KBM-7 (cell line): ENCODE data around the gene TMEM223.
"Not testable (repeated sequence)": the region's sequence is repeated elsewhere in the genome, so short reads cannot be mapped to it uniquely, and the experiment has no call there.

Experiments
- DNase-seq: peaks from one replicate; pipeline ENCODE4 v3.0.0-alpha.2; 2015
- in situ Hi-C: fragments of 300-500 bp; cut with MboI; formaldehyde crosslinking; loops from 2 replicates; pipeline ENCODE4 v1.14.3; 2020; ENCODE audit warnings: low sequenced_read_pairs, low pct_unique_long_range_greater_than_20kb, mixed read lengths

The TMEM223 gene

DNA sequence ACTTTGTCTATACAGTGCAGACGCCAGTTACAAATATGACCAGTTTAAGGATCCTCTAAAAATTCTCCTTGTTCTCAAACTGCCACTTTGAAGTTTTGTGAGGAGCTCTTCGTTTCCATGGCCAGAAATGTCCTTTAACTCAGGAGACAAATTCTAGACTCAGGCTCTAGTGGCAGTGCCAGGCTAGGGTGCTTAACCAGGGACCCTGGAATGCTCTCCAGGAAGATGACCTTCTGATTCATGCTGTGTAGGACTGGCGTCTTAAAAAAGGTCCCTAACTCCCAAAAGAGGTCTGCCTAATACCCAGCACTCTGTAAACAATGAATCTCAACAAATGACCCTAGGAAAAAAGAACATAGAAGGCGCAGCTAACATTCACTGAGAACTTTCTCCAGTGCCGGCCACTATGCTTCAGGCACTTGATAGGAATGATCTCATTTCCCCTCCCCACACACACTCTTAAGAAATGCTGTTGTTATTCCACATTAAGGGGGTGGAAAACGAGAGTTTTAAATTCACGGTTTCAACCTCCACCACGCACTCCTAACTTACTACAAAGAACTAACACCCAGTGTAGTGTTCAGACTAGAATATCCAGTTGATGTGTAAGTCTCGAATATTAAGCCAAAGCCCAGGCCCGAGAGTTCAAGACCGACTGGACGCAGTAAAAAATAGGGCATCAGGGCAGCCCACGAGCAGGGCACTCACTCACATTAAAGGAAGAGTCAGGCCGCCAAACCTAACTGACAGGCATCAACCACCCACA, 12.7 kb upstream of the TMEM223 start:
- DNase-seq, result peak; percentile 29
- in situ Hi-C loops, result no loop called here

- DNase-seq, result no peak
- in situ Hi-C loops, result no loop called here
Measured at GRCh38 chr11:62801071-62801470, 9.3 kb upstream of the TMEM223 start.

GRCh38 chr11:62799486-62799885, 7.7 kb upstream of the TMEM223 start:
- no peak for DNase-seq
- in situ Hi-C loops, result no loop called here

DNA sequence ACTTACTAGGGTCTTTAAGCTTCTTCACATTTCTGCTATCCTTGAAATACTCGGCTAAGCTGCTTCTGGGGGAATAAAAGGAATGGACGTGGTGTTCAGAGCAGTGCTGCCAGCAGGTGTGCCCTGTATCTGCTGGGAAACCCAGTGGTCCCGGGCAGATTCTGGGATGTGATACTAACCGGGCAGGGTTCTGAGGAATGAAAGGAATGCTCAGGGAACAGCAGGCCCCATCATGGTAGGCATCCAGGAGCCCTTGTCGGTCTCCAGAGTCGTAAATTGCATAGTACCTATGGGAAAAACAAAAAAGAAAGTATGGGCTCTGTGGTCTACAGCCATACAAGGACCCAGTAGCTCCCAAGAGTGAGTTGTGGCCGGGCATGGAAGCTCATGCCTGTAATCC, 4.5 kb upstream of the TMEM223 start:
- no peak for DNase-seq
- in situ Hi-C loops, result no loop called here

DNA sequence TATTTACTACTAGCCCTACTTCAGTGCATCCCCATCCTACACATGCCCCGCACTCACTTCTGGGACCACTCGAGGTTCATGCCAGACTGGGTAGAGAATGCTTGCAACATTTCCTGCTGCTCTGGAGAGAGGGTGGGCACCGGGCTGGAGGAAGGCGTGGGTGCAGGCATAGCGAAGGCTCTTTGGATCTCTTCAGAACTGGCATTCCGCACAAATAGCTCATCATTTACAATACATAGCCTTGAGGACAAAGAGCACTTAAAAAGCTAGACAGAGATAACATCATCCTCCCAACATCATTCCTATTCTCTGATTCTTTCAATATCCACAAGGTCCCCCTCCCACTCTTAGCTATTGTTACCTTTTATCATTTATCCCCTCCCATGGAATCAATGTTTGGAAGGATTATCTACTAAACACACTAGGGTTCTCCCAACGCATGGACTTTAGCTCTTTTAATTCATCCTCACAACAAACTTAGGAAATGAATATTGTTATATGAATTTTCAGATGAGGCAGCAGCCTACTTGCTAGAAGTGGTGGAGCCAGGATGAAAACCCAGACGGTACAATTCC, 2.5 kb upstream of the TMEM223 start:
- in situ Hi-C loops, result no loop called here
- no peak for DNase-seq

- DNase-seq, result no peak
- in situ Hi-C loops, result no loop called here
Measured at GRCh38 chr11:62792202-62792575, 383 bp upstream of the TMEM223 start.

- in situ Hi-C loops, result no loop called here
- DNase-seq, result no peak
Measured at GRCh38 chr11:62789576-62789975, 2.2 kb downstream of the TMEM223 start.

DNA sequence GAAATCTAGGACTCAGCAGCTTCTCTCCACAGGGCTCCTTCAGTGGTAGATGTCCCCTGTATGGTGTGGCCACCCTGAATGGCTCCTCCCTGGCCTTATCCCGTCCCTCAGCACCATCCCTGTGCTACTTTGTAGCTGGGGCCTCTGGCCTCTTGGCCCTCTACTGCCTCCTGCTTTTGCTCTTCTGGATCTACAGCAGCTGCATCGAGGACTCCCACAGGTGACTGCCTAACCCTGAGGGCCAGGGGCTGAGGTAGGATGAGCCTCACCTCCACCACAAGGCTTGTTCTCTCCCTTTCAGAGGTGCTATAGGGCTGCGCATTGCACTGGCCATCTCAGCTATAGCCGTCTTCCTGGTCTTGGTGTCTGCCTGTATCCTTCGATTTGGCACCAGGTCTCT, 2.8 kb downstream of the TMEM223 start:
- in situ Hi-C loops, result no loop called here
- DNase-seq, result no peak

GRCh38 chr11:62787005-62787759, 4.6 kb downstream of the TMEM223 start, which contains the start of gene TMEM179B:
Gene TMEM179B, plus strand, starts transcription at chr11:62787402. Its CDS starts 30 bp downstream, at chr11:62787432.
- peak; percentile 97 for DNase-seq
- in situ Hi-C loops, result no loop called here

DNA sequence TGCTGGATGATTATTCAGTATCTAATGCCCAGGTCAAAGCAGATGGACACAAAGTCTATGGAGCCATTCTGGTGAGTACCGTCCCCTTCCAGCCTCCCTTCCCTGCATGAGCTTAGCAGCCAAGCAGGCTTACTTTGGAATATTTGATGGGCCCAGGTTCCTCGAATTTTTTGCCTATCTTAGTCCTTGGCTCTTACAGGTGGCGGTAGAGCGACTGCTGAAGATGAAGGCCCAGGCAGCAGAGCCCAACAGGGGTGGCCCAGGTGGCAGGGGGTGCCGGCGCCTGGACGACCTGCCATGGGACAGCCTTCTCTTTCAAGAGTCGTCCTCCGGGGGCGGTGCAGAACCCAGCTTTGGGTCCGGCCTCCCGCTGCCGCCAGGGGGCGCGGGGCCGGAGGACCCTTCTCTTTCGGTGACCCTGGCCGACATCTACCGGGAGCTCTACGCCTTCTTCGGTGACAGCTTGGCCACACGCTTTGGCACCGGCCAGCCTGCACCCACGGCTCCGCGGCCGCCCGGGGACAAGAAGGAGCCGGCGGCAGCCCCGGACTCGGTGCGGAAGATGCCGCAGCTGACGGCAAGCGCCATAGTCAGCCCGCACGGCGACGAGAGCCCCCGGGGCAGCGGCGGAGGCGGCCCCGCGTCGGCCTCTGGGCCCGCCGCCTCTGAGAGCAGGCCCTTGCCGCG, 5.3 kb downstream of the TMEM223 start:
- DNase-seq, result peak; percentile 91
- in situ Hi-C loops, result no loop called here

GRCh38 chr11:62782753-62783152, 9.1 kb downstream of the TMEM223 start:
- in situ Hi-C loops, result no loop called here
- no peak for DNase-seq

DNA sequence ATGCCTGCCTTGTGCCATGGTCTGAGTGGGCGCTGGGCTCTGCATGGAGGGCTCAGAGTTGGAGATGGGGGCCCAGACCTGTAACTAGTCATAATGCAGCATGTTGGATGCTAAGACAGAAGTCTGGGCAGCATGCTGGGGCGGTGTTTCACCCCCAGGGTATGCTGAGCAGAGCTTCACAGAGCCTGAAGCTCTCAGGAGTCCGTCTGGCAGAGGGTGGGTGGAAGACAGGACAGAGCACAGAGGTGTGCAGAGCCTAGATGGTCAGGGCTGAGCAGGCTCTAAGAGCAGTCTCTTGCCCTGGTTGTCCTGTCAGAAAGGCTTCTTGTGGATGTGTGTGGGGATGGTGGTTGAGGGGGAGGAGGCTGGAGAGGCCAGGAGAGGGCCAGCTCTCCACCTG, 13.4 kb downstream of the TMEM223 start:
- in situ Hi-C loops, result no loop called here
- no peak for DNase-seq

GRCh38 chr11:62777389-62777788, 14.4 kb downstream of the TMEM223 start:
- no peak for DNase-seq
- in situ Hi-C loops, result no loop called here

DNA sequence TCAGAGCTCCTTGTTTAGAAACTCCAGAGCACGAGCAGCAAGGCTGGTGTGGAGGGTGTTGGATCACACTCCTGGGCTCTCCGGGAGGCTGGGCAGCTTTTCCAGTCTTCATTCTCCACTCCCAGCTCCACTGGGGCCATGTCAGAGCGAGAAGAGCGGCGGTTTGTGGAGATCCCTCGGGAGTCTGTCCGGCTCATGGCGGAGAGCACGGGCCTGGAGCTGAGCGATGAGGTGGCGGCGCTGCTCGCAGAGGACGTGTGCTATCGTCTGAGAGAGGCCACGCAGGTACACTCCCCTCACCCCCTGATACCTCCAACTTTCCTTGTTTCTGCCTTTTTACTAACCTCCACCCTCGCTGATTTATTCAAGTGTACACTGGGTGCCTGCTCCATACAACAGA, 16.2 kb downstream of the TMEM223 start:
- in situ Hi-C loops, result no loop called here
- DNase-seq, result no peak

- in situ Hi-C loops, result no loop called here
Measured at GRCh38 chr11:62774407-62774806, 17.4 kb downstream of the TMEM223 start.

DNA sequence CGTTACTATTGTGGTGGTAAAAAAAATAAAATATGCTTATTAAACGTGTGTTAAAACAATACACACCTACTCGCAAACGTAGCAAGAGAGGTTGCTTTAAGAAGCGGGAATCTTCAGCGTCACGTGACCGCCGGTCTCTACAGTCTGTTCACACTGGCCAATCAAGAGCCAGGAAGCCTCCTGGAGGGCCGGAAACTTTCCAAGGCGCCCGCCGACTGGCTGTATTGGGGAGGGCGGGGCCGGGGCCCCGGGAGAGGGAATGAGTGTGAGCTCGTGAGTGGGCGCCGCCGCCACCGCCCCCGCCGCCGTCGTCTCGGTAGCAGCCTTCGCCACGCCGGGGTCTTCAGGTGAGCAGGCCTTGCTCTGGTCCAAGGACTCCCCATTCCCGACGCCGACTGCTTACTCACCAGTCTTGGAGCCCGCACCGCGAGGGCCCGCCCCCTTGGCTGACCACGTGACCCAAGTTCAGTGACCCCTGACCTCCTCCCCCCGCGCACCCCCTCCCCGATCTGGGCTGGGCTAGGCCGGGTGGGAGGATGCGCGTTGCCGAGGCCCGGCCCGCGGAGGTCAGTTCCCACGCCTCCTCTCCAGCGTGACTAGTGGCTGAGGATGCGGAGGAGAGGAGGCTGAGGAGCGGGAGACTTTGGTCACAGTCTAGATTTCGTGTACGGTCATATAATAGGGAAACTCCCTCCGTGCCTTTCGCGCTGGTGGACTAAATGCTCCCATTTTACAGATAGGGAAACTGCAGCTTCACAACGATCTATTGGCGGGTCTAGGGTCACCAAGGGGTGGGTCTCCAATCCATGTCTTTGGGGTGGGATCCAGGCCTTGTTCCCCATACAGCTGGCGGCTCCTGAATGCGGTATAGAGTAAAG, 20.4 kb downstream of the TMEM223 start, which contains the start of gene TAF6L:
Gene TAF6L (plus strand): TSS at position 253 of the 878 bp plus-strand sequence. CDS start 4,388 bp downstream, outside the sequence.
- peak; percentile 96 for DNase-seq
- in situ Hi-C loops, result no loop called here

More at GRCh38 chr11:62774407-62774806, 17.4 kb downstream of the TMEM223 start:
- DNase-seq, result no peak

- in situ Hi-C loops, result no loop called here
Measured at GRCh38 chr11:62770778-62771143, 21.0 kb downstream of the TMEM223 start.

DNA sequence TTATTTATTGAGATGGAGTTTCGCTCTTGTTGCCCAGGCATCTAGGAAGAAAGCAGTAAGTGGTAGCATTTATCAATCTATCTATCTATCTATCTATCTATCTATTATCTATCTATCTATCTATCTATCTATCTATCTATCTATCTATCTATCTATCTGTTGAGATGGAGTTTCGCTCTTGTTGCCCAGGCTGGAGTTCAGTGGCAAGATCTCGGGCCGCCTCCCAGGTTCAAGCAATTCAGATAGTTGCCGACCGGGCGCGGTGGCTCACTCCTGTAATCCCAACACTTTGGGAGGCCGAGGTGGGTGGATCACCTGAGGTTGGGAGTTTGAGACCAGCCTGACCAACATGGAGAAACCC, 31.0 kb downstream of the TMEM223 start:
- in situ Hi-C loops, DNase-seq: not testable (repeated sequence)

More at GRCh38 chr11:62770778-62771143, 21.0 kb downstream of the TMEM223 start:
- DNase-seq, result no peak
